ENCODE results near the gene SLC6A1.

DNA sequence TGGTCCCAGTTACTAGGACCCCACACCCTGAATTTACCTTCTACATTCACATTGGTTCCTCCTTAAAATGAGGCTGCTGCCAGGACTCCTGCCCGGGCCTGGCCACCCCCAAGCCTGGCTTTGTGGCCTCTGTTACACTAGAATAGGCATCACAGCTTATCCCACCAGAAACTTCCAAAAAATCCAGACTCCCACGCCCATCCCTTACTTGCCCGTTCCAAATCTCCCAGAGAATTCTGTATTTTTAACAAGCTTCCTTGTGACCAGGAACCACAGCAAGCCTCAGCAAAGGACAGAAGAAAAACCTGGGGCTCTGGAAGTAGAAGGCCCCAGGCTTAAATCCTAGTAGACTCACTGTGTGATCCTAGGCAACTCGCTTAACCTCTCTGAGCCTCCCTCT is 36.0 kb upstream of the SLC6A1 start:
- no peak for TF ChIP-seq CREM (IDR thresholded peaks at IDR 0.05)
- no peak for TF ChIP-seq CREM (CRISPR knock-in tag; IDR thresholded peaks at IDR 0.05)
- TF ChIP-seq ZNF180 (CRISPR knock-in tag; IDR thresholded peaks at IDR 0.05; ENCODE audit: borderline replicate concordance, low read depth), result no peak

Measured in HepG2 (cell line).